GM12872 (cell line): ENCODE results near the gene EXOC4.

Experiments
- TF ChIP-seq, protein P1 (sequence below): IDR thresholded peaks from 3 replicates; pipeline ENCODE4 v1.5.1; 2011; ENCODE audit warnings: low read depth, mild to moderate bottlenecking, low read length, moderate library complexity; ENCODE audit not compliant: insufficient read depth

EXOC4 gene

DNA sequence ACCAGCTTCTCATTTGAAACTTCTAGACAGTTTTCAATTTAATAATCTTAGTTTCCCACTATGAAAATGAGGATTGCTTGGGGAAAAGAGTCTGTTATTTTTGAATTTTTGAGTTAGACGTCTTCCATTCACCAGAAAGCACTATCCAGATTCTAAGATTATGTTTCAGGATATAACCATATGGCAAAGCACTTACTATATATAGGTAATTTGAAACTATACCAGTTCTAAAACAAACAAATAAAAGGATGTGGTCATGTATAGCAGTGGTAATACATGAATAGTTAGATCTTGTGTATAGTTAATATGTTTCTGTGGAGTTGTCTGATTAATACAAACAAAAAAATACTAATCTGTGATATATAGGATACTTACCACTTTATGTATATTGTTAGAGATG lies 320.0 kb downstream of the EXOC4 start:
- TF ChIP-seq, protein P1, sequence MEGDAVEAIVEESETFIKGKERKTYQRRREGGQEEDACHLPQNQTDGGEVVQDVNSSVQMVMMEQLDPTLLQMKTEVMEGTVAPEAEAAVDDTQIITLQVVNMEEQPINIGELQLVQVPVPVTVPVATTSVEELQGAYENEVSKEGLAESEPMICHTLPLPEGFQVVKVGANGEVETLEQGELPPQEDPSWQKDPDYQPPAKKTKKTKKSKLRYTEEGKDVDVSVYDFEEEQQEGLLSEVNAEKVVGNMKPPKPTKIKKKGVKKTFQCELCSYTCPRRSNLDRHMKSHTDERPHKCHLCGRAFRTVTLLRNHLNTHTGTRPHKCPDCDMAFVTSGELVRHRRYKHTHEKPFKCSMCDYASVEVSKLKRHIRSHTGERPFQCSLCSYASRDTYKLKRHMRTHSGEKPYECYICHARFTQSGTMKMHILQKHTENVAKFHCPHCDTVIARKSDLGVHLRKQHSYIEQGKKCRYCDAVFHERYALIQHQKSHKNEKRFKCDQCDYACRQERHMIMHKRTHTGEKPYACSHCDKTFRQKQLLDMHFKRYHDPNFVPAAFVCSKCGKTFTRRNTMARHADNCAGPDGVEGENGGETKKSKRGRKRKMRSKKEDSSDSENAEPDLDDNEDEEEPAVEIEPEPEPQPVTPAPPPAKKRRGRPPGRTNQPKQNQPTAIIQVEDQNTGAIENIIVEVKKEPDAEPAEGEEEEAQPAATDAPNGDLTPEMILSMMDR = no peak

DNA sequence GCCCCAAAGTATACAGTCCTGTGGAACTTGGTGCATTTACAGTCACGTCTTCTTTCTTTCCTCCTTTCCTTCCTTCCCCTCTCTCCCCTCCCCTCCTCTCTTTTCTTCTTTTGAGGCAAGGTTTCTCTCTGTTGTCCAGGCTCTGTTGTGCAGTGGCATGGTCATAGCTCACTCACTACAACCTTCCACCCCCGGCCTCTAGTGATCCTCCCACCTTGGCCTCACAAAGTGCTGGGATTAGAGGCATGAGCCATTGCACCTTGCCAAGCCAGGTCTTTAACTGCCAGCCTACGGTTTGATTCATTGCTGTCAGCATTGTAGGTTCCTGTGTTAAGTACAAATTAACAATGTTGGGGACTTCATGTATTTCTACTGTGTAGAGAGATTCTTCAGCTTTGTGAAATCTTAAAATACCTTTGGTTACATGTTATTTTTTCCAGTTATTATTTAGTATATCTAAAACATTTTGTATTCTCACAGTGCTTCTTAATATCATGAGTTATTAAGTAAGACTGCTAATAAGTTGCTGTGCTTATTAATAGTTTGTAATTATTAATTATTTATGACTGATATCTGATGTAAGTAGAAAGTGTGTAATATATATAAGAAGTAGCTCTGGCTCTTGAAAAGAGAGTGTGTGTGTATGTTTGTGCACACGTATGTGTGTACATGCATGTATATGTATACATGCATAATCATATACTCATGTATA lies 320.8 kb downstream of the EXOC4 start:
- TF ChIP-seq, protein P1 = no peak

DNA sequence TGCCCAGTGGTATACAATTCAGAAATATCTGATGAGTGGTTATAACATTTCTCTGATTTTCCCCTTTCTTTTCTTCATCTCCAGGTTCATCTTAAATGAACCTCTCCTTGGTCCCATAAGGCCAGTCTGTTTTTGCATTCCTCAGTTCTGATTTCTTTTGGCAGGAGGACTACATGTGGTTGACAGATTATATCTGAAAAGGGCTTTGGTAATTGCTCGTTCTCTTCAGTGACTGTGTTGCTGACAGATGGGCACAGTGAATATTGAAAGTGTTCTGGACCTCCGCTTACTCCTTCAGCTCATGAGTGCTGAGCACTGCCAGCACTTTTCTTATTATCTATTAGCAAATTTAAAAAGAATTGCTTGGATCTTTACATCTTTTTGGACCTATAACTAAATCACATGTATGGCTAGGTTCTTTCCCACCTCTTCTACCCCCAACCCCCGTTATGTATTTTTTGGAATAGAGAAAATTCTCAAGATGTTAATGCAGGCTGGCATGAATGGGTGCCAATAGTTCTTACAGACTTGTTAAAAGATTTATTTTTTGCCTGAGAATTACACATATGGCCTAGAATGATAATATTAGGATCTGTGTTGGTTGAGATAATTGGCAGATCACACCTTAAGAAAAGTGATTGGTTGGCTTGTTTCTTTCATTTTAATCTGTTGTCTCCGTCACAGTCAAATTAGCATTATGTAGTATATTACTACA lies 323.0 kb downstream of the EXOC4 start:
- TF ChIP-seq, protein P1 = no peak

DNA sequence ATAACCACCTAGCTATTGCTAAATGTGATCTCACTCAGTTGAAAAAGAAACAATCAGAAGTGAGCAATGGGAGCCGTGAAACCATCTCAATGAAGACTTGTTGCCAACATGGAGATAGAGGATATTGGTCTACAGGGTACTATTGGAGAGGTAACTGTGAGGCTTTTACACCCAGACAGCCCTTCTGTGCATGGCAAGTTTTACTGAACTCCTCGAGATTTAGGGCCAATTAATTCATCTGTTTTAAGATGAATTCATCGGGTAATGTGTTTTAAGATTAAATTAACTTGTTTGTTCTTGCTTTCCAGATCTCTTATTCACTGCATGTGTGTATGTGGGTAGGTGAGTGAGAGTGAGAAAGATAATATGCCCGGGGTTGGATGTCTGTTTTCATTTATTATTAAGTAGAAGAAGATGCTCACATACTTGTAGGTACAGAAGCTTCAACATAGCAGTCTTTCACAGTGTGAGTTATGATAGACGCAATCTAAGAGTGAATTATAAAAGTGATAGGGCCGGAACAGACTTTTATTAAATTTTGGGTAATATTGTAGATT lies 323.8 kb downstream of the EXOC4 start:
- TF ChIP-seq, protein P1 = no peak

DNA sequence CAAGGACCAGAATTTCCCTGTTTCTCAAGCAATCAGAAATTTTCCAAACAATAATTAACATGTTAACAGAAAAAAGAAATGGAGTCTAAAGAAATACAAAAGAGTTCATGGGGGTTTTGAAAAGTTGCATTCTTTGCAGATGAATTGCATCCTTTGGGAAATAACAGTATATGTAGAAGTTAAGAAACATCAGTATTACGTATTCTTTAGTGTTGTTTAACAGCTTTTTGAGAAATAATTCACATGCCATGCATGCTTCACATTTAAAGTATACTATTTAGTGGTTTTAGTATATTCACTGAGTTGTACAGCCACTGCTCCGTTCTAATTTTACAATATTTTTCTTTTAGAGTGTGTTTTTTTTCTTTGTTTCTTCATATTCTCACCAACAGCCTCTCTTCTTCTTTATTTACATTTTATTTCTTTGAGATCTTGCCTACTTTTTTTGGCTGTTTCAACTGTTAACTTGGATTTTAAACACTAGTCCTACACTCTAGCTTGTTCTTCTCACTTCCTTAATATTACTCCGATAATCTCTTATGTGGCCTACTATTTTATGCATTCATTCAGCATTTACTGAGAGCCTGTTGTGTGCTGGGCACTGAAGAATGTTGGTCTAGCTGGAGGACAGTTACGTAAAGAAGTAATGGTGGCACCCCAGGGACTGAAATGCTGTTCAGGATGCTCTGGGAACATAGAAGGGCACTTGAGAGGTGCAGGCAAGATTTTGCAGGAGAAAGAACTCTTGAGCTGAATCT lies 330.1 kb downstream of the EXOC4 start:
- TF ChIP-seq, protein P1 = no peak

DNA sequence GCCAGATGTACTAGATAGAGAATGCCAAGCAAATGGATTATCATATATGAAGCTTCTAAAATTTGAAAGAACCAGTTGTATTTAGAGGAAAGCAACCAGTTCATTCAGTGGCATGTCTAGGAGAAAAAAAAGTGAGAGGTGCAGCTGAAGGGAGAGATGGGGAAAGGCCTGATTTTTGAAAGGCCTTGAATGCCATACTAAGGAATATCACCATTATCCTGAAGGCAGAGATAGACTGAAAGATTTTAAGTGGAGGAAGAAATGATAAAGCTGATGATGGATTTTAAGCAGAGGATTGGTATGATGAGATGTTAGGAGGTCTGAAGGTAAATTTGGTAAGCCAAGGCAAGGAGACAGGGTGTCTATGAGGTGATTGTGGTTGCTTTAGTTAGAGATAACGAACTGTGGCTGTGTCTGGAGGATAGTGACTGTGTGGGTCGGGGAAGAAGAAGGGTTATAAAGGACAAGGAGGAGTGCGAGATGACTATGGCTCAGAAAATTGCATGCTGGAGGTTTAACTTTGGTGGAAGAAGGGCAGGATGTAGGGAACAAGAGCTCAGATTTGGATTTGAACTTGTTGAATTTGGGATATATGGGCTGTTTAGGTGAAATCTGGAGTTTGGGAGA lies 330.8 kb downstream of the EXOC4 start:
- TF ChIP-seq, protein P1 = no peak
